H1 (cell line): ENCODE results near the gene TUBD1. TPM values are rescaled to one million over a fixed set of nuclear protein-coding genes. Genes with fewer than 3 reads are reported as not detected.

Source experiments
- CTCF ChIA-PET: fragments of 300-600 bp; sonication (Branson Sonifier 250); formaldehyde crosslinking; loops from one replicate; lab custom pipeline; 2021; ENCODE audit not compliant: partially characterized antibody; lab: Charles Lee
- POLR2A ChIA-PET: fragments of 300-600 bp; sonication (Branson Sonifier 250); formaldehyde crosslinking; loops from one replicate; lab custom pipeline; 2021; ENCODE audit warnings: inconsistent platforms; ENCODE audit not compliant: partially characterized antibody; lab: Charles Lee
- DNase-seq, 2 experiments: peaks; one replicate each; pipeline versions ENCODE4 v3.0.0 to v3.0.0-alpha.2; 2010 to 2022; ENCODE audit warnings: low spot score in 2 of 2, low read depth in 1 of 2, mixed read lengths in 1 of 2
- FAIRE-seq: peaks from 2 replicates; lab custom pipeline; 2011; peaks lifted over from hg19 to GRCh38; lab: Jason Lieb, UNC
- H2AFZ ChIP-seq: 2 replicates; pipeline ENCODE4 v1.8.1; 2012; ENCODE audit warnings: low read length, inconsistent platforms
- H2AK5ac ChIP-seq: 2 replicates; pipeline ENCODE4 v1.6.1; 2013; ENCODE audit warnings: low read depth, low read length
- H2BK120ac ChIP-seq: replicated peaks from 2 replicates; pipeline ENCODE3; 2013; ENCODE audit warnings: low read depth, low read length, inconsistent platforms
- H2BK12ac ChIP-seq: 2 replicates; pipeline ENCODE4 v1.6.1; 2013; ENCODE audit warnings: low read depth, low read length
- H2BK15ac ChIP-seq: 2 replicates; pipeline ENCODE4 v1.6.1; 2013; ENCODE audit warnings: low read length
- H2BK20ac ChIP-seq: 2 replicates; pipeline ENCODE4 v1.6.1; 2013; ENCODE audit warnings: low read length
- H2BK5ac ChIP-seq: 2 replicates; pipeline ENCODE4 v1.6.1; 2013; ENCODE audit warnings: low read depth, low read length
- H3K14ac ChIP-seq: 2 replicates; pipeline ENCODE4 v1.6.1; 2013; ENCODE audit warnings: inconsistent platforms; ENCODE audit not compliant: insufficient read length
- H3K18ac ChIP-seq: 2 replicates; pipeline ENCODE4 v1.6.1; 2013; ENCODE audit warnings: low read length; ENCODE audit errors: extremely low read depth
- H3K23ac ChIP-seq: 2 replicates; pipeline ENCODE4 v1.6.1; 2013; ENCODE audit warnings: inconsistent platforms; ENCODE audit not compliant: insufficient read length
- H3K23me2 ChIP-seq: 2 replicates; pipeline ENCODE4 v1.6.1; 2013; ENCODE audit warnings: low read depth, low read length
- H3K27ac ChIP-seq: 2 replicates; pipeline ENCODE4 v1.6.1; 2011; ENCODE audit warnings: low read depth, low read length, inconsistent platforms
- H3K27me3 ChIP-seq, 4 experiments: replicated peaks in 1 of 4; 1 replicate in 1 of 4; 2 replicates in 3 of 4; pipeline versions ENCODE4 v1.6.1 to v1.8.1; 2011 to 2013; ENCODE audit warnings: low read length in 3 of 4, mild to moderate bottlenecking in 3 of 4, inconsistent platforms in 2 of 4, mixed read lengths in 2 of 4, moderate library complexity in 1 of 4; ENCODE audit not compliant: control insufficient read depth in 3 of 4, insufficient read depth in 3 of 4; ENCODE audit errors: extremely low read depth in 1 of 4
- H3K36me3 ChIP-seq, 4 experiments: 2 replicates each; pipeline versions ENCODE4 v1.6.1 to v1.8.1; 2011 to 2013; ENCODE audit warnings: mild to moderate bottlenecking in 4 of 4, low read length in 3 of 4, moderate library complexity in 2 of 4, control low read depth in 1 of 4, inconsistent platforms in 1 of 4; ENCODE audit not compliant: insufficient read depth in 4 of 4, control insufficient read depth in 2 of 4
- H3K4ac ChIP-seq: replicated peaks from 2 replicates; pipeline ENCODE3; 2013; ENCODE audit warnings: low read length, low read depth, mixed read lengths, inconsistent platforms; ENCODE audit not compliant: insufficient read length
- H3K4me1 ChIP-seq, 4 experiments: replicated peaks in 1 of 4; 1 replicate in 1 of 4; 2 replicates in 3 of 4; pipeline versions ENCODE4 v1.6.1 to v1.8.1; 2011 to 2013; ENCODE audit warnings: low read length in 3 of 4, inconsistent platforms in 2 of 4, mixed read lengths in 1 of 4; ENCODE audit not compliant: insufficient read depth in 4 of 4, control insufficient read depth in 3 of 4
- H3K4me2 ChIP-seq, 2 experiments: 2 replicates each; pipeline versions ENCODE4 v1.6.1 to v1.8.1; 2011 to 2013; ENCODE audit warnings: low read depth in 2 of 2, low read length in 2 of 2, control low read depth in 1 of 2, inconsistent platforms in 1 of 2, mild to moderate bottlenecking in 1 of 2; ENCODE audit not compliant: insufficient read depth in 1 of 2
- H3K4me3 ChIP-seq, 4 experiments: fragments of 200-600, 300-600 bp in 1 of 4; sonication (generic), shearing (Covaris generic), sonication (Bioruptor Twin) in 1 of 4; 2 replicates each; pipeline versions ENCODE4 v1.5.1 to v1.8.1; 2011 to 2016; ENCODE audit warnings: low read length in 4 of 4, low read depth in 3 of 4, control low read depth in 2 of 4, inconsistent platforms in 2 of 4, mild to moderate bottlenecking in 2 of 4, mixed read lengths in 1 of 4, moderate library complexity in 1 of 4; ENCODE audit not compliant: insufficient read depth in 2 of 4; ENCODE audit errors: extremely low read depth in 1 of 4
- H3K56ac ChIP-seq: replicated peaks from 2 replicates; pipeline ENCODE3; 2013; ENCODE audit warnings: low read depth, mild to moderate bottlenecking, mixed read lengths, low read length, inconsistent platforms; ENCODE audit not compliant: insufficient read length
- H3K79me1 ChIP-seq: 2 replicates; pipeline ENCODE4 v1.6.1; 2013; ENCODE audit warnings: low read depth, low read length, control low read depth
- H3K79me2 ChIP-seq, 2 experiments: 2 replicates each; pipeline versions ENCODE4 v1.6.1 to v1.8.1; 2012 to 2013; ENCODE audit warnings: low read length in 2 of 2, mild to moderate bottlenecking in 2 of 2, inconsistent platforms in 1 of 2; ENCODE audit not compliant: insufficient read depth in 2 of 2, control insufficient read depth in 1 of 2
- H3K9ac ChIP-seq, 4 experiments: replicated peaks in 1 of 4; 1 replicate in 1 of 4; 2 replicates in 3 of 4; pipeline versions ENCODE4 v1.6.1 to v1.8.1; 2011 to 2013; ENCODE audit warnings: low read depth in 3 of 4, low read length in 3 of 4, control low read depth in 2 of 4, mild to moderate bottlenecking in 2 of 4, moderate library complexity in 2 of 4, inconsistent platforms in 1 of 4; ENCODE audit errors: extremely low read depth in 1 of 4
- H3K9me3 ChIP-seq, 2 experiments: 2 replicates each; pipeline versions ENCODE4 v1.6.1 to v1.8.1; 2012 to 2013; ENCODE audit warnings: mild to moderate bottlenecking in 2 of 2, moderate library complexity in 2 of 2, control low read depth in 1 of 2, inconsistent platforms in 1 of 2, low read depth in 1 of 2, low read length in 1 of 2, mixed read lengths in 1 of 2; ENCODE audit not compliant: insufficient read depth in 2 of 2
- H4K20me1 ChIP-seq, 2 experiments: replicated peaks in 1 of 2; 2 replicates each; pipeline versions ENCODE3 to v1.8.1; 2011 to 2013; ENCODE audit warnings: inconsistent platforms in 2 of 2, low read length in 2 of 2, mild to moderate bottlenecking in 1 of 2; ENCODE audit not compliant: insufficient read depth in 2 of 2, control insufficient read depth in 1 of 2
- H4K5ac ChIP-seq: 2 replicates; pipeline ENCODE4 v1.6.1; 2013; ENCODE audit warnings: low read length, low read depth, mixed read lengths, inconsistent platforms; ENCODE audit not compliant: insufficient read length
- H4K8ac ChIP-seq: 2 replicates; pipeline ENCODE4 v1.8.0; 2013; ENCODE audit warnings: mild to moderate bottlenecking, moderate library complexity, low read length, inconsistent platforms; ENCODE audit not compliant: insufficient read depth; ENCODE audit errors: extremely low read depth
- H4K91ac ChIP-seq: replicated peaks from 2 replicates; pipeline ENCODE3; 2013; ENCODE audit warnings: low read length, mixed read lengths, inconsistent platforms; ENCODE audit not compliant: insufficient read length
- CHD1 ChIP-seq: IDR thresholded peaks from 2 replicates; pipeline ENCODE4 v1.6.1; 2012; ENCODE audit warnings: low read depth, low read length, improper control_type of control experiment
- EGR1 ChIP-seq: IDR thresholded peaks from 2 replicates; pipeline ENCODE4 v1.6.1; 2011; ENCODE audit warnings: low read depth, low read length, borderline replicate concordance
- GTF2F1 ChIP-seq: IDR thresholded peaks from 2 replicates; pipeline ENCODE4 v1.6.1; 2012; ENCODE audit warnings: low read depth, low read length, improper control_type of control experiment, borderline replicate concordance
- POU5F1 ChIP-seq: IDR thresholded peaks from 2 replicates; pipeline ENCODE4 v1.6.1; 2011; ENCODE audit warnings: low read depth, mild to moderate bottlenecking, low read length, moderate library complexity
- SRF ChIP-seq: IDR thresholded peaks from 2 replicates; pipeline ENCODE4 v1.6.1; 2011; ENCODE audit warnings: mild to moderate bottlenecking, low read depth, low read length, moderate library complexity
- SUZ12 ChIP-seq: fragments of 200-600 bp; sonication (generic); IDR thresholded peaks from 2 replicates; pipeline ENCODE4 v1.6.1; 2012; ENCODE audit warnings: mild to moderate bottlenecking, inconsistent platforms, low read length, moderate library complexity, mixed read lengths
- WGBS, 2 experiments: shearing (Covaris generic) in 1 of 2; methylation state at CpG; one replicate each; pipeline versions ENCODE4 v1.1.6 to v1.1.7; 2013 to 2015; ENCODE audit warnings: low lambda C conversion rate in 2 of 2, mixed read lengths in 2 of 2, inconsistent platforms in 1 of 2, low coverage in 1 of 2, missing lambda C conversion rate in 1 of 2; ENCODE audit not compliant: insufficient replicate concordance in 2 of 2, insufficient coverage in 1 of 2, insufficient read length in 1 of 2; ENCODE audit errors: extremely low coverage in 1 of 2, missing lambda C conversion rate in 1 of 2; 5-methylcytosine and 5-hydroxymethylcytosine counted together
- polyA plus RNA-seq, 7 experiments: library from polyadenylated mRNA; depleted of rRNA in 3 of 7; stranded (reverse) in 5 of 7; unstranded in 2 of 7; fragments of >200 nt in 5 of 7; fragments of 200-250 nt in 2 of 7; gene quantifications; 1 replicate in 5 of 7; 2 replicates in 1 of 7; 4 replicates in 1 of 7; pipeline versions ENCODE4 v1.2.1 to v1.2.3, GENCODE V29; 2011 to 2013; ENCODE audit warnings: missing spikeins in 2 of 7, mixed read lengths in 2 of 7
- total RNA-seq: library from RNA; stranded (reverse); fragmentation: NEBNext Ultra II Directional; extraction: Animal tissue kit (Norgen Biotek cat#: 25700); gene quantifications from 2 replicates; pipeline ENCODE4 v1.2.1, GENCODE V29; 2021

The TUBD1 gene
- total and polyA plus RNA-seq, 2 of the 8 experiments (the other 6 are each of a cell fraction or from before 2014, with no cell fraction given) = 9.1 to 17.5 TPM

DNA sequence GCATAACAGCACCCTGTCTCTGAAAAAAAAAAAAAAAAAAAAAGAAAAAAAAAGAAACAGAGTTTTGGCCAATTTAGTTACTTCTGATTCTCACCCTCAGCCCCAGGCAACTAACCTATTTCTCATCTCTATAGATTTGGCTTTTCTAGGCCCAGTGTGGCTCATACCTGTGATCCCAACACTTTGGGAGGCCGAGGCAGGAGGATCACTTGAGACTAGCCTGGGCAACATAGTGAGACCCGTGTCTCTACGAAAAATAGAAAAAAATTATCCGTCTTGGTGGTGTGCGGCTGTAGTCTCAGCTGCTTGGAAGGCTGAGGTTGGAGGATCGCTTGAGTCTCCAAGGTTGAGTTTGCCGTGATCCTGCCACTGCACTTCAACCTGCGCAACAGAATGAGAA is 8.9 kb upstream of the TUBD1 start:
- Histone ChIP-seq H3K4me1 (no peaks in the 10 kb centered on the region), H3K27ac (no peak overlapping the region), H3K18ac (no peak overlapping the region), H3K9me3 (no peaks in the 10 kb centered on the region), H4K20me1 (no peaks in the 10 kb centered on the region), H2BK12ac (no peak overlapping the region), H3K9ac (no peak overlapping the region), H3K56ac (no peak overlapping the region), H2BK20ac (no peak overlapping the region), H4K91ac (no peak overlapping the region), H3K4me3 (no peak overlapping the region), H4K5ac (no peak overlapping the region), H2AFZ (no peak overlapping the region), H2BK5ac (no peak overlapping the region), H3K36me3 (no peaks in the 10 kb centered on the region; a peak in 1 of 8 replicates), H3K79me1 (peaks cover 2% of the 10 kb centered on the region; the same call in 1 of the 2 replicates), H3K23me2 (no peaks in the 10 kb centered on the region), H4K8ac (no peak overlapping the region), H3K14ac (no peak overlapping the region), H3K23ac (no peak overlapping the region), H2BK120ac (no peak overlapping the region), H2AK5ac (no peak overlapping the region), H3K4me2 (no peak overlapping the region), H3K4ac (no peak overlapping the region), H3K79me2 (peaks cover 0 to 28% of the 10 kb centered on the region in 2 experiments; a peak in 2 of 4 replicates), H2BK15ac (no peak overlapping the region), H3K27me3 (no peaks in the 10 kb centered on the region)
- no peak for TF ChIP-seq SRF
- no peak for TF ChIP-seq CHD1
- no peak for TF ChIP-seq GTF2F1
- TF ChIP-seq EGR1 = no peak
- TF ChIP-seq SUZ12 = no peak
- no peak for TF ChIP-seq POU5F1
- 96% methylated on average over 8 of the region's 8 CpGs; no CpG with 5 or more reads in 1 of the 2 experiments for WGBS, 2 experiments
- no peak for FAIRE-seq
- DNase-seq = no peak
- CTCF ChIA-PET = no interaction called here
- POLR2A ChIA-PET = no interaction called here
